MM.1S (cell line): ENCODE data around the gene FATE1.

Experiments
- EZH2 ChIP-seq: fragments of 300-600 bp; sonication (generic); optimal IDR thresholded peaks from 2 replicates; pipeline ENCODE3; 2017; ENCODE audit warnings: low read depth, mild to moderate bottlenecking, antibody characterized with exemption, low read length, mixed read lengths
- EZH2phosphoT487 ChIP-seq: fragments of 300-600 bp; sonication (generic); IDR thresholded peaks from 2 replicates; pipeline ENCODE4 v1.6.1; 2018; ENCODE audit warnings: antibody characterized with exemption, low read length
- TF ChIP-seq, protein P1 (sequence below): fragments of 300-600 bp; sonication (generic); IDR thresholded peaks from 2 replicates; pipeline ENCODE4 v1.5.1; 2016; ENCODE audit warnings: antibody characterized with exemption, low read length, mixed read lengths

GRCh38 chrX:151750511-151750910 lies 34.7 kb downstream of the FATE1 start:
- TF ChIP-seq, protein P1, sequence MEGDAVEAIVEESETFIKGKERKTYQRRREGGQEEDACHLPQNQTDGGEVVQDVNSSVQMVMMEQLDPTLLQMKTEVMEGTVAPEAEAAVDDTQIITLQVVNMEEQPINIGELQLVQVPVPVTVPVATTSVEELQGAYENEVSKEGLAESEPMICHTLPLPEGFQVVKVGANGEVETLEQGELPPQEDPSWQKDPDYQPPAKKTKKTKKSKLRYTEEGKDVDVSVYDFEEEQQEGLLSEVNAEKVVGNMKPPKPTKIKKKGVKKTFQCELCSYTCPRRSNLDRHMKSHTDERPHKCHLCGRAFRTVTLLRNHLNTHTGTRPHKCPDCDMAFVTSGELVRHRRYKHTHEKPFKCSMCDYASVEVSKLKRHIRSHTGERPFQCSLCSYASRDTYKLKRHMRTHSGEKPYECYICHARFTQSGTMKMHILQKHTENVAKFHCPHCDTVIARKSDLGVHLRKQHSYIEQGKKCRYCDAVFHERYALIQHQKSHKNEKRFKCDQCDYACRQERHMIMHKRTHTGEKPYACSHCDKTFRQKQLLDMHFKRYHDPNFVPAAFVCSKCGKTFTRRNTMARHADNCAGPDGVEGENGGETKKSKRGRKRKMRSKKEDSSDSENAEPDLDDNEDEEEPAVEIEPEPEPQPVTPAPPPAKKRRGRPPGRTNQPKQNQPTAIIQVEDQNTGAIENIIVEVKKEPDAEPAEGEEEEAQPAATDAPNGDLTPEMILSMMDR: no peak
- TF ChIP-seq EZH2phosphoT487: no peak
- no peak for TF ChIP-seq EZH2
